ENCODE results near the gene MEDAG. TPM values are rescaled to one million over a fixed set of nuclear protein-coding genes. Genes with fewer than 3 reads are reported as not detected.

MEDAG gene
- total RNA-seq = 6.6 TPM

DNA sequence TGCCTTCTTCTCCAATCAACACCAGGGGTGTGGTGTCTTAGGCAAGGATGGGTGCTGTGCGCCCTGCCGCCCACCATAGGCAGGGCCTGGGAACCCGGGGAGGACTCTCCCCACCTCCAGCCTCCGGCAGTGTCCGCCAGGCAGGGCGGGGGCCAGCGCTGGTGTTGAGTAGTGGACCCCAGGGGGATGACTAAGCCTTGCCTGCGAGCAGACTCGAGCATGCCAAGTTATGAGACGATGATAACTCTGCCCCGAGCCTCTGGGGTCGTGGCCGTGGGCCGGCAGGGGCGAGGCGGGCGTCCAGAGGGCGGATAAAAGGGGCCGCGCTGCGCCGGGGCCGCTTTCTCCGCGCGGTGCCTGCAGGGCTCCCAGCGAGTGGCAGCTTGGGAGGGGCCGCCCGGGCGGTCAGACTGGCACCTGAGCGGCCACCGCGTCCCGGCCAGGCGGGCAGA is at the start of gene MEDAG:
MEDAG (plus strand) TSS at position 340 of the 452 bp plus-strand sequence. CDS start 245 bp downstream, outside the sequence.
- DNase-seq (ENCODE audit: low spot score) = peak; percentile 65

DNA sequence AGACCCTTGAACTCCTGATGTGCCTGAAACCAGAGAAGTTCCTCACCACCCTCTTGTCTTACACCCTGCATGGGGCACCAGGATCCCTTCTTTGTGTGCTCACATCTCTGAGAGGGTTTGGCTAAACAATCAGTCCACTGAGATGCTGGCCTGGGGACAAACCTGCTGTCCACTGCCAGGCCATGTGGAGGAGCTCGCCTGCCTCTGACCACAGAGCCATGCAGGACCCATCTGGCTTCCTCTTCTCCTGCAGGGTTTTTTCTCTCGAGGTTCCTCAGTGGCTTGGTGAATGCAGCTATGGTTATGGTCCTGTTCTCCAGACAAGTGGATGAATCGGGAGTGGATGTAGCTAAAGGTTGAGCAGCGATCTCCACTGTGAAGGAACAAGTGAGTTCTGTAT is 49.1 kb upstream of the MEDAG start:
- no peak for DNase-seq (ENCODE audit: low spot score)

DNA sequence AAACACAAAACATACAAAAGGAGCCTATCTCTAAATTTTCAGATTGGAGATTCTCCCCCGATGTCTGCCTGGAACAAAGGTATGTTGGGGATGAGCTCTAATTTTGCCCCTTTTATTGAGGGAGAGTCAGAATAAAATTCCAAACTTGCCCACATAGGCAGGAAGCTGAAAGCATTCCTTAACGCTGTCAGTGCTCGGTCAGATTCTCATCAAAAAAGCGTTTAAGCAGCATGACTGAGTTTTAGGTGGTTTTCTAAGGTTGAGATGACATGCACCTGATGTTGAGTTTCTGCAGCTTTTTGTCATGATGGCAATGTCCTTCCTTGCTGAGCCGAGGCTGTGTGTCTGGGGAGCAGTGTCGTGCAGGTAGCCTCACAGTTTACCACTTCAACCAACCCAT is 48.4 kb upstream of the MEDAG start:
- no peak for DNase-seq (ENCODE audit: low spot score)

DNA sequence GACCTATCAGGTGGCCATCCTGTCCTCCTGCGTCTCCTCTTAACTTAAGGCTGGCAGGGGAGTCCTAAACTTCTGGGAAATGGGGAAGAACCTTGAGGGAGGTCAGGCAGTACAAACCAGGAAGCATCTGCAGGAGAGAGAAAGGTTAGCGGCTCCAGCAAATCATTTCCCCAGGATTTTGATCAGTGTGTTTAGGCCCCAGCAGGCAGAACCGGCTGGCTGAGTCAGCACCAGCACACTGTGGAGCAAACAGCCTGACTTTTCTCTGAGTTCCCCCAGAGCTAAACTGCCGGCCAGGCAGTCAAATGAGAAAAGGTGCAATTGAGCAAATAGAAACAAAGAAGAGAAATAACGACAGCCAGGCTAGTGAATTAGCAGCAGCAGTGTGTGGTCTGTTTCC is 46.7 kb upstream of the MEDAG start:
- peak; percentile 77 for DNase-seq (ENCODE audit: low spot score)

DNA sequence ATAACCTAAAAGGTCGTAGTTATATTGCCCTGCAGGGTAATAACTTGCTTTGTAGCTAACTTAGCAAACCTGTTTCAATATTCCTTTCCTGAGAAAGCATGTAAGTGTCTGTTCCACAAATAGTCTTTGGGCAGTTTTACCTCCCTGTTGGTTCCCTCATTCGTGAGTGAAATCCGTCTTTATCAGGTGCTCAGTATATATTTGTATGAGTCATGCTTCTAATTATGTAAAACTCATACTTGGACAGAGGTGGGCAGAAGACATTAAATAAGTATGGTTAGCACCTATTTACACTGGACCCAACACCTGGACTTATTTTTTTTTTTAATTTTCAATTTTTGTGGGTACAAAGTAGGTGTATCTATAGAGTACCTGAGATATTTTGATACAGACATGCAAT is 44.9 kb upstream of the MEDAG start:
- no peak for DNase-seq (ENCODE audit: low spot score)

DNA sequence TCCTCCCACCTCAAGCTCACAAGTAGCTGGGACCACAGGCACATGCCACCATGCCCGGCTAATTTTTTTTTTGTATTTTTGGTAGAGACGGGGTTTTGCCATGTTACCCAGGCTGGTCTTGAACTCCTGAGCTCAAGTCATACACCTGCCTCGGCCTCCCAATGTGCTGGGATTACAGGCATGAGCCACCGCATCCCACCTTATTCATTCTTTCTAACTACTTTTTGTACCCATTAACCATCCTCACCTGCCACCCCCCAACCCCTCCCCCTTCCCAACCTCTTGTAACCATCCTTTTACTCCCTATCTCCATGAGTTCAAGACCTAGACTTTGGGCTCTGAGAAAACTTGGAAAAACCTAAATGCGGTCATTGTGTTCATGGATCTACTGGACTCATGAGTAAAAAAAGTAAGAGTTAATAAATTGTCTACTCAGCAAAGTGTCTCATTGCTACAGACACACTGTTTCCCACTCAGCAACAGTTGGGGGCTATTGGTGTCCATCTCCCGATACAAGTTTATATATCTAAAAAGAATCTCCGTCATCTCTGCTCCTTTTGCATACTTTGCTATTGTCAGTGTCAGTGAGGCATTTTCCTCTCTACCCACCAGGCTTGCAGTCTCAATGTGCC is 44.1 kb upstream of the MEDAG start:
- DNase-seq (ENCODE audit: low spot score) = no peak

DNA sequence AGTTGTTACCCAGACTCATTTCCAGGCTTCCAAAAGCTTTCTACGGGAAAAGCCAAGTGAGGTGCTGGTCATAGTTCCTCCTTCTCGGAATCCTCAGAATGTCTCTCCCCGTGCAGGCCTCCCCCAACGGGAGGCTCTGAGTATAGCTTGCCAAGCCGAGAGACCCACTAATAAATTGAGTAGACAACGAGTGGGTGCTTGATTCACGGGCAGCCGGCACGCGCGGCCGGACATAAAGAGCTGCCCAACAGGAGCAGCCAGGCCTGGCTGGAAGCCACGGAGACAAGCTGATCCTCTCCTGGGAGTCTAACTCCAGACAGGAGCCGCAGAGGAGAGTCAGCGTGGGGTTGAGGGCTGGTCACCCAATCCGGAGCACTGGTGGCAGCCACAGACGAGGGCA is 43.4 kb upstream of the MEDAG start:
- no peak for DNase-seq (ENCODE audit: low spot score)

DNA sequence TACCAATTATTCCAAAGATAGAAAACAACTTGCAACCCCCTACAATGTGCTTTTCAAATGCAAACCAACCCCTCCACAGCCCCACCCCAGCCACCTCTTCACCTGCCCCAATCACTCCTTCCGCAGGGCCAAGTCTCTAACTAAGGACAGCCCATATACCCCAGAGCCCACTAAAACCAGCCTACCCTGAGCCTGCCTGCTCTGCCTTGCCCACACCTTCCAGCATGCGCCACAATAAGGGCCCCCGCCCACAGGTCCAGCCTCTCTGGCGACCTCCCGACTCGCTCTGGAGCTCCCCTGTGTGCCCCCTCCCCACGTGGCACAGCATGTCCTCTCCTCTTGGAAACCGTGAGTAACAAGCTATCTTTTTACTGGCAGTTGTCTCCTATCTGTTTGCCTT is 42.8 kb upstream of the MEDAG start:
- no peak for DNase-seq (ENCODE audit: low spot score)

DNA sequence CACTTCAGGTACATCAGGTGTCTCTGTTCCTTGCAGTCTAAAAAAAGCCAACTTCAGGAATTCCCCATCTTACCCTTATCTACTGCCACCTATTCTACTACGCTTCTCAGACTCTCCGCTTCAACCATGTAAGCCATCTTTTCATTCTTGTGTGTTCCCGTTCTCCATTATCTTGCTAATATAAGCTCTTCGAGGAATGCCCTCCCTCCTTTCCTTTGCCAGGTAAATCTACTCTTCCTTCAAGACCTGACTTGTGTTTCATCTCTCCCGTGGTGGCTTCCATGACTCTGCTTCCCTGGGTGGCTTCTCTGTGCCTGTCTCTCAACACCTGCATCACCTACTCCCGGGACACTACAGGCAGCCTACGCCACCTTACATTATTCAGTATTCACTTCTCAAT is 42.3 kb upstream of the MEDAG start:
- DNase-seq (ENCODE audit: low spot score) = no peak

DNA sequence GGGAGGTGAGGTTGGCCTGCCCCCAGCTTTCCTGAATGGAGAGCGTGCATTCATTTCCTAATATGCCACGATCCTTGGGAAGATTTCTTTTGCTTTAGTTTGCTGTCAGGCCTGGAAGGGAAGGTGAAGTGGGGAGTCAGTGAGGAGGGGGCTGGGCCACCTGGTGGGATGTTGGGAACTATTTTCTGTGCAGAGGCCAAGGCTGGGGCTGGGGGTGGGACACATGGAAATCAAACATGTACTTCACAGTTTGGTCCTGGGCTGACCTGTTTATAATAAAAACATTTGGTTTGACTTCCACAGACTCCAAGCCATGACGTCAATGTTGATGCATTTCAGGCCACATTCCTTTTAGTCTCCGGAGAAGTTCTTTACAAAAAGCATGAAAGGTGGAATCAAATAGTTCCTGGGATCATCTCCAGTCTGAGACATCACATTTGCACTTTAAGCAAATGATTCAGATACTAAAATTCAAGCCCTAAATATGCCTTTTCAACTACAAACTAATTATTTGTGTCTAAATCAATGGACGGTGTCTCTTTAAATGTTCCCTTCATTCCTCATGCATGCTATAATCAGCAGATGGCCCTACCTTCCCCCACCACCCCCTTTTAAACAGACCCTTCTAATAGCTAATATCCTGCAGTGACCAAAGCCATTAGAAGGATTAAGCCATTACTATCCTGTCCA is 41.5 kb upstream of the MEDAG start:
- DNase-seq (ENCODE audit: low spot score) = no peak

DNA sequence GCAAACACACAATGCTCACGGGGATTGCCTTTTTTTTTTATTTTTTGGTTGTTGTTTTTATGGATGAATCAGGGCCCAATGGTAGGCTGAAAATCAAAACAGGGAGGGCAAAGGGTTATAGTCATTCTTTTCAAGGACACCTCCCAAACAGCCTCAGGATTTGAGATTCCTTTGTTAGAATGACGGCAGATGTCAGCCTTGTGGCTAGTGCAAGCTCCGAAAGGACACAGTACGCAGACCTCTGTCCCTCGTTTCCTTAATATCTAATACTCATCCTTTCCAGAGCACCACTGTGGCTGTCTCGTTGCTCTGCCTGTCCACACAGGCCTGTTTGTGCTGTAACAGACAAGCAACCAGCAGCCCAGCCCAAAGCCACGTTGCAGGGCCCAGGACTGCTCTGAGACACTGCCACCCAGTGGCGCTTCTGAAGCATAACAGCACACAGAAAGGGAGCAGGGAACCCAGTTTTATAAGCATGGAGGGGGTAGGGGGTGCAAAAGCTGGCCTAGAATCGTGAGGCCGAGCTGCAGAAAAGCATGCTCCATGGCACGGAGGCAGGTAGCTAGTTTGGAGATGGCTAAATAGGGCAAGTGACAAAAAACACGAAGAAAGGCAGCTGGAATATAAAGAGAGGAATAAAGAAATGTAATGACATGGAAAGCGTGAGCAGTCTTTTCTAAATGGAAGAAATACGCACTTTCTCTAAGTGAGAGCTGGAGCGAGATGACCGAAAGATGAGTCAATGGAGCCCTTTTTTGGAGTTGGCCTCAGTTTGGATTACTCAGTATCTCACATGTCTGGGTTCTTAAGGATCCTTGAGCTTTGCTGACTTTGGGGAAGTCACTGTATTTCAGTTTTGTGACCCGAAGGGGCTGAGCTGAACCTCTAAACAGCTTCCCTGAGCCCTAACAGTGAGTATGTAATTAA is 40.7 kb upstream of the MEDAG start:
- peak; percentile 78 for DNase-seq (ENCODE audit: low spot score)

DNA sequence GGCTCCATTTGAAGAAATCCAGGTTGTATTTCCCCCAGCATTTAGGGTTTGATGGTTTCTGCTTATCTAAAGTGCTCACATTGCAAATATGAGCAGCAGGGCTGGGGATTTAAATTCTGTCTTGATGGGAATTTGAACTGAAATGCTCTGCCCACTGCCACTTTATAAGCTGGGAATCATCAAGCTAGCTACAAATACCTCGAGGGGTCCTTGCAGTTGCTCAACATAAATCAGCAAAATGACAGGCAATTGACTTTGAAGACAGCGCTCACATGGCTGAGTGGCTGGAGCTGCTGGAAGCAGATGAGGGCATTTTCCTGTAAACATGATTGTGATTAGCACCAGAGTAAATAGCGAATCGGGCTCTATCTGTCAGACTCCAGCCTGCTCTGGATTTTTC is 39.4 kb upstream of the MEDAG start:
- DNase-seq (ENCODE audit: low spot score) = no peak

DNA sequence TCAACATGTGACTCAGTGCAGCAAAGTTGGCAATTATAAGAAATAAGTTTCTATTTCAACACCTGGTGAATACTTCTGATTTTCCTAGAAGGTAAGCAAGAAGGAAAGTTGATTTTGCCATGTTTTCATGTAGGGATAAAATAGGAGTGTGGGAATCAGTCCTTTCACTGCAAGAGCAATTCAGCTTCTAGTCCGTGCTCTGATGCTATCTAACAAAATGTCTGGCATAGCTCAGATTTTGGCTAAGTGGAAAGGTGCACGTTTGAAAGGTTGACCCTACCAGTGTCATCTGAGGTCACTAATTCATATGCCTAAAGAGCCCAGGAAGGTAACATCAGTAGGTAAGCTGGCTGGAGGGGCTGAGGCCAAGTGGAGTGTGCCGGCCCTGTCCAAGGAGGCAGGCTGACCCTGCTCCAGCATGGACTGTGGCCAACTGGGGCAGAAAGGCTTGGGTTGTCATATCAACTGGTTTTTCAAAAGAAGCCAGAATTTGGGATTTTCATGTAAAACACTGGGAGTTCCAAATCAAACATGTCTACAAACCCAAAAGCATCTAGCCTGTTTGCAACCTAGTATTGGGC is 38.9 kb upstream of the MEDAG start:
- no peak for DNase-seq (ENCODE audit: low spot score)

DNA sequence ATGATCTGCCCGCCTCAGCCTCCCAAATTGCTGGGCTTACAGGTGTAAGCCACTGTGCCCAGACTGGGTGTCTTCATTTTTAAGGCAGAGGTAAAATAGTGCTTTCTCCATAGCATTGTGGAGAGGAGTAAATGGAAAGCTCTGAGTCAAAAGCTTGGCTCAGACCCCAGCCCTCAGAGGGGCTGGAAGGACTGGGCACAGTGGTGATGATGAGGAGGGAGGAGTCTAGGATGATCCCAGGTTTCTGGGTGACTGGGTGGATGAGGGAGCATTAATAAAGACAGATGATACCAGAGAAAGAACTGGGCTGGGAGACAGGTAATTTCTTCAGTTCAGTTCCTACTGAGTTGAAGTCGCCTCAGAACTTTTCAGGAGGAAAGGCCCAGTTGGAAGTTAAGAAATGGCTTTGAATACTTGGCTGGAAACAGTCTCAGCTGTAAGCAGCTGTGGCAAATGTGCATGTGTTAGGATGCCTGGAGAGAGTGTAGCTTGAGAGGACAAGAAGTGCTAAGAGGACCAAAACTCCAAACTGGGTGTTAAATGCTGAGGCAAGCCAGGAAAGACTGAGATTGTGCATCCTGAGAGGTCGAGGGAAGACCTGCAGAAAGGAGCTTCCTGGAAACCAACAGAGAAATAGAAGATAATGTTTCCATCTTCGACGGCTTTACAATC is 37.1 kb upstream of the MEDAG start:
- no peak for DNase-seq (ENCODE audit: low spot score)

DNA sequence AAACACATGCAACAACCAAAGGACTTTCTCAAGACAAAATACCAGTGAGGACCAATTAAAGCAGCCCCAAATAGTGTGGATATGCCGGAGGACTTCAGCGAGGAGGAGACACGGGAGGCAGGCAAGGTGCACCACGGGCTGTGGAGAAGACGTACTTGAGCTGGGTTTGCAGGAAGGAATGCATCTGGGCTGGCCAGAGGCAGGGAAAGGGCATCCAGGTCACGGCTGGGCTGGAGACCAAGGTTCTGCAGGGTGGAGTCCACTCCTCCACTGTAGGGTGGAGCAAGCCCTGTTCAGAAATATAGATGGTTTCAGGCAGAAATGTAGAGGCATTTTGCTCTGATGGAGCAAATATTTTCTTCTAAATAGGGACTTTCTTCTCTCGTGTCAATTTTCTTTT is 36.6 kb upstream of the MEDAG start:
- DNase-seq (ENCODE audit: low spot score) = no peak

DNA sequence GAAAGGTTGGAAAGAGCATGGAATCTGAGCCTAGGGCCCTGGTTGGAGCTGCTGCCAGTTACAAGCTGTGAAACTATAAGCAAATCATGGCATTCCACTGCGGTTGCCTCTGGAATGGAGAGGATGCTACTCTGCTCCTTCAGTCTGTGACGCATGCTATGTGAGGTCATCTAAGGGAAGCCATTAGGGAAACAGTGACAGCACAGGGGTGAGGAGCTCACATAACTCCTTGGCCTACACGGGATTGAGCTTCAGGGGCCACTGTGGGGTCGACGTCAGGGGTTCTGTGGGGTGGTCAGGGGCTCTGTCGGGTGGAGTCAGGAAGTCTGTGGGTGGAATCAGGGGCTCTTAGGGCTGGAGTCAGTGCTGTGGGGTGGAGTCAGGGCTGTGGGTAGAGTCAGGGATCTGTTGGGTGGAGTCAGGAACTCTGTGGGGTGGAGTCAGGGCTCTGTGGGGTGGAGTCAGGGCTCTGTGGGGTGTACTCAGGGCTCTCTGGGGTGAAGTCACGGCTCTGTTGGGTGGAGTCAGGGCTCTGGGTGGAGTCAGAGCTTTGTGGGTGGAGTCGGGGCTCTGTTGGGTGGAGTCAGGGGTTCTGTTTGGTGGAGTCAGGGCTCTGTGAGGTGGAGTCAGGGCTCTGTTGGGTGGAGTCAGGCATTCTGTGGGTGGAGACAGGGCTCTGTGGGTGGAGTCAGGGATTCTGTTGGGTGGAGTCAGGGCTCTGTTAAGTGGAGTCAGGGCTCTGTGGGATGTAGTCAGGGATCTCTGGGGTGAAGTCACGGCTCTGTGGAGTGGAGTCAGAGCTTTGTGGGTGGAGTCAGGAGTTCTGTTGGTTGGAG is 35.8 kb upstream of the MEDAG start:
- peak; percentile 60 for DNase-seq (ENCODE audit: low spot score)

DNA sequence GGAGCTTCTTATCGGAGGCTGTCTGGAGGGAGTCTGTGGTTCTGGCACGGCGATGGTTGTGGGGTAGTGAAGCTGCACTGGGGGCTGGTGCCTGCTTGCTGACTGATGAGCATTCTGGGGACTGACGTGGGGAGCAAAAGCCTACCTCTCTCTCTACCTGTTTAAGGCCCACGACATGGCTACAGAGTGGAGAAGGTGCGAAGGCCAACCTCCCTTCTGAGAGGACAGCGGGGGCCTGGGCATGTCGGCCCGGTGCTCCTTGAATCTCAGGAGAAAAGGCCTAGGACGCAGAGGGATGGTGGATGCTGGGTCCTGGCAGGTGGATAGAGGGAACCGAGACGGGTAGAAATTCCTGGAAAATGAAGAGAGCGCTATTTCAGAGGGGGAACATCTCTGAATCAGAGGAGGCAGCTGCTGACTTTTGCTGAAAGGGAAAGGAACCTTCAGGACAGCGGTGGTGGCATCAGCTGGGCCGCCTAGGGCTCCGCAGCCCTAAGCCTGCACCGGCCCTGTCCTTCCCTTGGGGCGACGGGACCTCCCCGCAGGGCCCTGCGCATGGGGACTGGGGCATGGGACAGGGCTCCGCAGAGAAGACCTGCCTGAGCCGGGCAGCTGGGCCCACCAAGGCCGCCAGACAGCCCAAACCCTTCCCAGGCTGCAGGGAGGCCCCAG is 35.0 kb upstream of the MEDAG start:
- DNase-seq (ENCODE audit: low spot score) = no peak

DNA sequence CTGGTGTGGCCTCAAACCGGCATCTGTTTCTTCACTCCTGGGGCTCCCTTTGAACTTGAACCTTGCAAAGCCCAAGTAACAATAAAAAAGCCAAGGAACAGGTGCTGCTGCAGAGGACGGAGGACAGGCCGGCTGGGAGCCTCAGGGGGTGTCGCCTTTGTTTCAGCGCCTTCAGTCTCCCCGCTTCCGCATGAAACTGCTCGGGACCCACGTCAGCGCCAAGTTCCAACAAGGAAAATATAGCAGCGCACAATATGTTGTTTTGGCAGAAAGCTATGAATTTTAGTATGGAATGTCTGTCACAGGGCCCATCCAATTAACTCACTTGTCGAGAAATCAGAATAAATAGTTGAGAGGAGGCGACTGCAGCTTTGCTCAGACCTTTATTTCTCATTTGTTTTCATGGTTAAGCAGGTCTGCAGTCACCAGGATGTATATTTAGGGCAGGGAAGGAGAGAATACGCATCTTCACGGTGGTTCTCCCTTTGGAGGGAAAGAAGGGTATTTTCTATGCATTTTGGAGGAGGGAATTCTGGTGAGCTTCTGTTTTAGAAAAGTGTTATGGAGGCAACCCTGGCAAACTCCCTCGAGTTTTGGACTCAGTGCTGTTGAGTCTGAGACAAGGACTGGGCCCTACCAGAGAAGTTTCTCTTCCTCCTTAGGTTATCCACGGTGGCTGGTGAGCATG is 34.3 kb upstream of the MEDAG start:
- no peak for DNase-seq (ENCODE audit: low spot score)

DNA sequence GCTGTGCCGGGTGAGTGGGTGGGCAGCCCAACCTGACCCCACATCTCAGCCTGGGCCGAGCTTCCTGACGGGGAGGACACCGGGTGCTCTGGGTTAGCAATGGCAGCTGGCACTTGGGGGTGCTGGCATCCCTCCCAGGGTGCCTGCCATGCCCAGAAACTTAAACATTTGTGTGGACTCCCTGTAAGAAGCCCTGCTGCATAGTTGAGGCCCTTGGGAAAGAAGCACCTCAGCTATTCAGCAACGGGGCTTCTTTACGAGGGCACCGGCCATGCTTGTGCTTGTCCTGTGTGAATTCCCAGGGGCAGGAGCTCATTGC is 33.8 kb upstream of the MEDAG start:
- no peak for DNase-seq (ENCODE audit: low spot score)

All from ureter (tissue), 1 donor.